ENCODE measurements around the gene DCAF5. TPM values are rescaled to one million over a fixed set of nuclear protein-coding genes. Genes with fewer than 3 reads are reported as not detected.
A peak's percentile ranks its signal among the peaks of the same experiment; 100 is the strongest.

Gene DCAF5
- polyA plus RNA-seq, 1 donor (not counting 4 experiments of a cell fraction or from before 2014, with no cell fraction given), result 29.5 TPM

GRCh38 chr14:69193721-69194120 lies 40.8 kb upstream of the DCAF5 start:
- dilution Hi-C loops (cut with MboI; ENCODE audit: extremely low pct_ligation_motif_present, low sequenced_read_pairs), result no loop called here
- H3K79me2 ChIP-seq (ENCODE audit: control insufficient read depth, insufficient read depth, low read length), result peaks cover 12% of the 10 kb centered on the region
- FAIRE-seq (no peak), DNase-seq (ENCODE audit: low read depth, low spot score) (no peak)
- H2AFZ ChIP-seq (ENCODE audit: control insufficient read depth, low read length), result no peak overlapping the region
- no peaks in the 10 kb centered on the region for H3K9me3 ChIP-seq (ENCODE audit: control insufficient read depth, low read depth, low read length)
- no peaks in the 10 kb centered on the region for H3K27me3 ChIP-seq (ENCODE audit: control insufficient read depth, extremely low read depth, insufficient read depth, low read length)
- H3K27ac ChIP-seq (ENCODE audit: control insufficient read depth, insufficient read depth, low read length), result no peak overlapping the region
- TF ChIP-seq, protein P1, sequence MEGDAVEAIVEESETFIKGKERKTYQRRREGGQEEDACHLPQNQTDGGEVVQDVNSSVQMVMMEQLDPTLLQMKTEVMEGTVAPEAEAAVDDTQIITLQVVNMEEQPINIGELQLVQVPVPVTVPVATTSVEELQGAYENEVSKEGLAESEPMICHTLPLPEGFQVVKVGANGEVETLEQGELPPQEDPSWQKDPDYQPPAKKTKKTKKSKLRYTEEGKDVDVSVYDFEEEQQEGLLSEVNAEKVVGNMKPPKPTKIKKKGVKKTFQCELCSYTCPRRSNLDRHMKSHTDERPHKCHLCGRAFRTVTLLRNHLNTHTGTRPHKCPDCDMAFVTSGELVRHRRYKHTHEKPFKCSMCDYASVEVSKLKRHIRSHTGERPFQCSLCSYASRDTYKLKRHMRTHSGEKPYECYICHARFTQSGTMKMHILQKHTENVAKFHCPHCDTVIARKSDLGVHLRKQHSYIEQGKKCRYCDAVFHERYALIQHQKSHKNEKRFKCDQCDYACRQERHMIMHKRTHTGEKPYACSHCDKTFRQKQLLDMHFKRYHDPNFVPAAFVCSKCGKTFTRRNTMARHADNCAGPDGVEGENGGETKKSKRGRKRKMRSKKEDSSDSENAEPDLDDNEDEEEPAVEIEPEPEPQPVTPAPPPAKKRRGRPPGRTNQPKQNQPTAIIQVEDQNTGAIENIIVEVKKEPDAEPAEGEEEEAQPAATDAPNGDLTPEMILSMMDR (optimal IDR thresholded peaks at IDR 0.05 in 1 of 3, IDR thresholded peaks at IDR 0.05 in 1 of 3, conservative IDR thresholded peaks at IDR 0.05 in 1 of 3; ENCODE audit: extremely low read depth in 1 of 3, insufficient read depth in 2 of 3, low read length in 3 of 3), result no peak
- no peak for TF ChIP-seq EZH2 (IDR thresholded peaks at IDR 0.05; ENCODE audit: low read length)
- peaks cover 0 to 2% of the 10 kb centered on the region in 2 experiments for H3K36me3 ChIP-seq (ENCODE audit: control insufficient read depth in 2 of 2, extremely low read depth in 1 of 2, insufficient read depth in 2 of 2, low read length in 2 of 2)
- H4K20me1 ChIP-seq (ENCODE audit: control insufficient read depth, extremely low read depth, insufficient read depth, low read length), result no peaks in the 10 kb centered on the region
- H3K9me1 ChIP-seq (ENCODE audit: control insufficient read depth, extremely low read depth, insufficient read depth, low read length), result no peaks in the 10 kb centered on the region
- no peak overlapping the region for H3K4me3 ChIP-seq (ENCODE audit: control insufficient read depth in 2 of 3, extremely low read depth in 1 of 3, insufficient read depth in 2 of 3, low read depth in 1 of 3, low read length in 3 of 3)
- H3K4me1 ChIP-seq (ENCODE audit: control insufficient read depth, extremely low read depth, insufficient read depth, low read length), result peaks cover 5% of the 10 kb centered on the region
- H3K4me2 ChIP-seq (ENCODE audit: control insufficient read depth, extremely low read depth, insufficient read depth, low read depth, low read length), result no peak overlapping the region
- H3K9ac ChIP-seq (ENCODE audit: control insufficient read depth, extremely low read depth, insufficient read depth, low read length), result no peak overlapping the region

- dilution Hi-C loops (cut with MboI; ENCODE audit: extremely low pct_ligation_motif_present, low sequenced_read_pairs), result no loop called here
- Histone ChIP-seq H3K27ac (ENCODE audit: control insufficient read depth, insufficient read depth, low read length) (peak within 1 kb of the TSS; percentile 82), H3K4me3 (ENCODE audit: control insufficient read depth in 2 of 3, extremely low read depth in 1 of 3, insufficient read depth in 2 of 3, low read depth in 1 of 3, low read length in 3 of 3) (peak within 1 kb of the TSS; percentile 72 to 83 (median 81)), H3K4me2 (ENCODE audit: control insufficient read depth, extremely low read depth, insufficient read depth, low read depth, low read length) (peak within 1 kb of the TSS; percentile 89), H3K36me3 (ENCODE audit: control insufficient read depth in 2 of 2, extremely low read depth in 1 of 2, insufficient read depth in 2 of 2, low read length in 2 of 2) (peaks cover 0 to 2% of the 10 kb centered on the region in 2 experiments), H3K9me3 (ENCODE audit: control insufficient read depth, low read depth, low read length) (no peaks in the 10 kb centered on the region), H3K9me1 (ENCODE audit: control insufficient read depth, extremely low read depth, insufficient read depth, low read length) (no peaks in the 10 kb centered on the region), H3K4me1 (ENCODE audit: control insufficient read depth, extremely low read depth, insufficient read depth, low read length) (peaks cover 5% of the 10 kb centered on the region), H3K27me3 (ENCODE audit: control insufficient read depth, extremely low read depth, insufficient read depth, low read length) (no peaks in the 10 kb centered on the region), H3K9ac (ENCODE audit: control insufficient read depth, extremely low read depth, insufficient read depth, low read length) (peak within 1 kb of the TSS; percentile 87), H3K79me2 (ENCODE audit: control insufficient read depth, insufficient read depth, low read length) (peaks cover 12% of the 10 kb centered on the region), H4K20me1 (ENCODE audit: control insufficient read depth, extremely low read depth, insufficient read depth, low read length) (no peaks in the 10 kb centered on the region), H2AFZ (ENCODE audit: control insufficient read depth, low read length) (peak within 1 kb of the TSS; percentile 65)
- peak; percentile 69 for FAIRE-seq
- TF ChIP-seq EZH2 (IDR thresholded peaks at IDR 0.05; ENCODE audit: low read length), result no peak
- TF ChIP-seq, protein P1 (optimal IDR thresholded peaks at IDR 0.05 in 1 of 3, IDR thresholded peaks at IDR 0.05 in 1 of 3, conservative IDR thresholded peaks at IDR 0.05 in 1 of 3; ENCODE audit: extremely low read depth in 1 of 3, insufficient read depth in 2 of 3, low read length in 3 of 3), result no peak
- no peak for DNase-seq (ENCODE audit: low read depth, low spot score)
These were observed 38.6 kb upstream of the DCAF5 start, which contains the start of gene EXD2 for GRCh38 chr14:69191340-69192111. TSS of gene EXD2 (plus strand) at chr14:69191498. CDS start at chr14:69209471, 17,973 bp downstream.
